Measurements from ENCODE around the gene NUF2. TPM values are rescaled to one million over a fixed set of nuclear protein-coding genes. Genes with fewer than 3 reads are reported as not detected.
"Not testable (repeated sequence)": the region's sequence is repeated elsewhere in the genome, so short reads cannot be mapped to it uniquely, and the experiment has no call there.

Gene NUF2
- total and polyA plus RNA-seq, 2 donors (not counting 3 experiments of a cell fraction or from before 2014, with no cell fraction given): 14.3 to 38.6 TPM

DNA sequence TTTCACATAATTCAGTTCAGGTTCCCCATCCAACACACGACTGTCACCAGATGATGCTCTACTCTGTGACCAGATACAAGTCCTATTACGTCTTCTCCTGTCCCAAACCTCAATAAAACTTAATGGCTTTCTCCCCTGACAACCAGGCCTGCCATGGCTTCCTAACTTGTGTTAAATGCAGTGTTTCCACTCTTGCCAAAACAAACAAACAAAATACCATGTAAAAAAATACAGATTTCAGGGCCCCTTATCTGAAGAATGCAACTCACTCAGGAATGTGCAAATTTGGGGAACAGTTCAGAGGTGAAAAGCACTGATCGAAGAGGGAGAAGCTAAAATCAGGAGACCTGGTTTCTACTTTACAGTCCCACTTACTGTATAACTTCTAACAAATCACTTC lies 863 bp upstream of the NUF2 start:
- H3K9ac ChIP-seq (replicated peaks; ENCODE audit: extremely low read depth, insufficient read depth, low read length): peak overlapping the region; percentile 90
- CTCF ChIA-PET: interaction anchor here (1.4 kb wide), 1 partner anchor 467 kb away, joined by 5 read pairs; no protein-coding TSS in a partner anchor
- dilution Hi-C loops (cut with MboI; ENCODE audit: extremely low pct_ligation_motif_present, low sequenced_read_pairs): no loop called here

DNA sequence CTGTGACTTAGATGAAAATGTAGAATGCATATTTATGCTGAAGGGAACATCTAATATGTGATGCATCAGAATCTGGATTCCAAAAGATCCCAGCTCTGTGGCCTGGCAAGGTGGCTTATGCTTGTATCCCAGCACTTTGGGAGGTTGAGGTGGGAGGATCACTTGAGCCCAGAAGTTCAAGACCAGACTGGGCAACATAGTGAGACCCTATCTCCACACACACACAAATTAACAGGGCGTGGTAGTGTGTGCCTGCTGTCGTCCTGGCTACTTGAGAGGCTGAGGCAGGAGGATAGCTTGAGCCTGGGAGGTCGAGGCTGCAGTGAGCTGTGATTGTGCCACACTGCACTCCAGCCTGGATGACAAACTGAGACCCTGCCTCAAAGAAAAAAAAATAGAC lies 1.6 kb downstream of the NUF2 start:
- Histone ChIP-seq H3K79me2 (ENCODE audit: control insufficient read depth, insufficient read depth, low read length) (peaks cover 49% of the 10 kb centered on the region), H3K4me3 (replicated peaks in 1 of 3; ENCODE audit: insufficient read depth in 1 of 3, low read depth in 1 of 3, low read length in 3 of 3) (peak overlapping the region in 1 of 3 experiments; percentile 93), H3K4me2 (ENCODE audit: insufficient read depth, low read length) (peak overlapping the region; percentile 99), H3K4me1 (ENCODE audit: control insufficient read depth, extremely low read depth, insufficient read depth, low read length) (peaks cover 23% of the 10 kb centered on the region), H3K36me3 (ENCODE audit: control insufficient read depth in 2 of 2, extremely low read depth in 1 of 2, insufficient read depth in 2 of 2, low read length in 2 of 2) (peaks cover 0 to 13% of the 10 kb centered on the region in 2 experiments)
- H3K9me1 ChIP-seq (replicated peaks; ENCODE audit: control insufficient read depth, extremely low read depth, insufficient read depth, low read length); BruUV-seq (replicated peaks); H3K27ac ChIP-seq (ENCODE audit: insufficient read depth, low read depth, low read length); dilution Hi-C loops (cut with MboI; ENCODE audit: extremely low pct_ligation_motif_present, low sequenced_read_pairs); H2AFZ ChIP-seq (ENCODE audit: low read depth, low read length); H3K9me3 ChIP-seq (replicated peaks; ENCODE audit: control insufficient read depth, insufficient read depth, low read length); H4K20me1 ChIP-seq (replicated peaks; ENCODE audit: control insufficient read depth, extremely low read depth, insufficient read depth, low read length); FAIRE-seq; DNase-seq (ENCODE audit: low read depth, low spot score); H3K27me3 ChIP-seq (ENCODE audit: control insufficient read depth in 2 of 2, insufficient read depth in 2 of 2, low read length in 2 of 2); H3K9ac ChIP-seq (replicated peaks; ENCODE audit: extremely low read depth, insufficient read depth, low read length): not testable (repeated sequence)
- intact Hi-C loops (cut with micrococcal nuclease): loop anchor here (10.0 kb wide), 1 partner anchor 709 kb away; no protein-coding TSS in a partner anchor
- ChIA-PET CTCF (interaction anchor here (0.9 kb wide), 1 partner anchor 469 kb away, joined by 3 read pairs; no protein-coding TSS in a partner anchor), POLR2A (interaction anchor here (0.7 kb wide), 1 partner anchor 254 kb away, joined by 3 read pairs; the partner anchor contains the start of gene RGS4)

More for the DNA sequence above, 863 bp upstream of the NUF2 start:
- no peaks in the 10 kb centered on the region for H3K9me3 ChIP-seq (replicated peaks; ENCODE audit: control insufficient read depth, insufficient read depth, low read length)
- peaks cover 0 to 2% of the 10 kb centered on the region in 2 experiments for H3K36me3 ChIP-seq (ENCODE audit: control insufficient read depth in 2 of 2, extremely low read depth in 1 of 2, insufficient read depth in 2 of 2, low read length in 2 of 2)
- H2AFZ ChIP-seq (ENCODE audit: low read depth, low read length): peak overlapping the region; percentile 54
- no peak for DNase-seq (ENCODE audit: low read depth, low spot score)
- no peak for TF ChIP-seq POLR2A (IDR thresholded peaks at IDR 0.05; ENCODE audit: low read depth, low read length)
- TF ChIP-seq, protein P1, sequence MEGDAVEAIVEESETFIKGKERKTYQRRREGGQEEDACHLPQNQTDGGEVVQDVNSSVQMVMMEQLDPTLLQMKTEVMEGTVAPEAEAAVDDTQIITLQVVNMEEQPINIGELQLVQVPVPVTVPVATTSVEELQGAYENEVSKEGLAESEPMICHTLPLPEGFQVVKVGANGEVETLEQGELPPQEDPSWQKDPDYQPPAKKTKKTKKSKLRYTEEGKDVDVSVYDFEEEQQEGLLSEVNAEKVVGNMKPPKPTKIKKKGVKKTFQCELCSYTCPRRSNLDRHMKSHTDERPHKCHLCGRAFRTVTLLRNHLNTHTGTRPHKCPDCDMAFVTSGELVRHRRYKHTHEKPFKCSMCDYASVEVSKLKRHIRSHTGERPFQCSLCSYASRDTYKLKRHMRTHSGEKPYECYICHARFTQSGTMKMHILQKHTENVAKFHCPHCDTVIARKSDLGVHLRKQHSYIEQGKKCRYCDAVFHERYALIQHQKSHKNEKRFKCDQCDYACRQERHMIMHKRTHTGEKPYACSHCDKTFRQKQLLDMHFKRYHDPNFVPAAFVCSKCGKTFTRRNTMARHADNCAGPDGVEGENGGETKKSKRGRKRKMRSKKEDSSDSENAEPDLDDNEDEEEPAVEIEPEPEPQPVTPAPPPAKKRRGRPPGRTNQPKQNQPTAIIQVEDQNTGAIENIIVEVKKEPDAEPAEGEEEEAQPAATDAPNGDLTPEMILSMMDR (IDR thresholded peaks at IDR 0.05; ENCODE audit: extremely low read depth in 1 of 2, insufficient read depth in 1 of 2, low read depth in 1 of 2, low read length in 2 of 2): no peak
- no peak for TF ChIP-seq JUN (IDR thresholded peaks at IDR 0.05; ENCODE audit: borderline replicate concordance, insufficient read depth, insufficient read length, low read depth)
- TF ChIP-seq MYC (IDR thresholded peaks at IDR 0.05; ENCODE audit: low read depth, low read length): no peak
- no peak for TF ChIP-seq GATA2 (IDR thresholded peaks at IDR 0.05; ENCODE audit: insufficient read depth, insufficient read length, low read depth, low read length)
- TF ChIP-seq, protein P2, sequence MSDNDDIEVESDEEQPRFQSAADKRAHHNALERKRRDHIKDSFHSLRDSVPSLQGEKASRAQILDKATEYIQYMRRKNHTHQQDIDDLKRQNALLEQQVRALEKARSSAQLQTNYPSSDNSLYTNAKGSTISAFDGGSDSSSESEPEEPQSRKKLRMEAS (IDR thresholded peaks at IDR 0.05; ENCODE audit: insufficient read depth, insufficient read length): no peak
- no peak for TF ChIP-seq EZH2 (IDR thresholded peaks at IDR 0.05; ENCODE audit: borderline replicate concordance, low read depth, low read length, severe bottlenecking)
- no peak for TF ChIP-seq POLR2AphosphoS5 (IDR thresholded peaks at IDR 0.05; ENCODE audit: insufficient read depth, low read depth, low read length)
- no peak for TF ChIP-seq FOS (IDR thresholded peaks at IDR 0.05; ENCODE audit: borderline replicate concordance, insufficient read depth, low read length)
- H4K20me1 ChIP-seq (replicated peaks; ENCODE audit: control insufficient read depth, extremely low read depth, insufficient read depth, low read length): no peaks in the 10 kb centered on the region
- H3K79me2 ChIP-seq (ENCODE audit: control insufficient read depth, insufficient read depth, low read length): peaks cover 45% of the 10 kb centered on the region
- intact Hi-C loops (cut with micrococcal nuclease): loop anchor here (1.0 to 10.0 kb wide), 3 partner anchors 120 to 706 kb away; no protein-coding TSS in a partner anchor
- peaks cover 23% of the 10 kb centered on the region for H3K4me1 ChIP-seq (ENCODE audit: control insufficient read depth, extremely low read depth, insufficient read depth, low read length)
- no peaks in the 10 kb centered on the region for H3K9me1 ChIP-seq (replicated peaks; ENCODE audit: control insufficient read depth, extremely low read depth, insufficient read depth, low read length)
- H3K4me2 ChIP-seq (ENCODE audit: insufficient read depth, low read length): peak overlapping the region; percentile 88
- peak overlapping the region; percentile 56 to 93 (median 60) for H3K4me3 ChIP-seq (replicated peaks in 1 of 3; ENCODE audit: insufficient read depth in 1 of 3, low read depth in 1 of 3, low read length in 3 of 3)
- peak overlapping the region; percentile 71 for H3K27ac ChIP-seq (ENCODE audit: insufficient read depth, low read depth, low read length)
- POLR2A ChIA-PET: interaction anchor here (1.2 kb wide), 1 partner anchor 118 kb away, joined by 3 read pairs; the partner anchor contains the start of gene RGS5
- no TSS peak for BruUV-seq (replicated peaks)
- FAIRE-seq: no peak
- H3K27me3 ChIP-seq (ENCODE audit: control insufficient read depth in 2 of 2, insufficient read depth in 2 of 2, low read length in 2 of 2): no peaks in the 10 kb centered on the region
